Ishikawa (cell line): ENCODE data around the gene ARMC9.

ENCODE experiments used
- CEBPB ChIP-seq: IDR thresholded peaks from 2 replicates; pipeline ENCODE4 v1.6.1; 2012
- CREB1 ChIP-seq: IDR thresholded peaks from 2 replicates; pipeline ENCODE4 v1.6.1; 2012; ENCODE audit warnings: low read depth
- EGR1 ChIP-seq: IDR thresholded peaks from 2 replicates; pipeline ENCODE4 v1.6.1; 2012
- EP300 ChIP-seq: IDR thresholded peaks from 2 replicates; pipeline ENCODE4 v1.6.1; 2012; ENCODE audit warnings: borderline replicate concordance
- FOXM1 ChIP-seq: IDR thresholded peaks from 2 replicates; pipeline ENCODE4 v1.6.1; 2012; ENCODE audit warnings: low read depth, borderline replicate concordance
- MAX ChIP-seq: IDR thresholded peaks from 2 replicates; pipeline ENCODE4 v1.6.1; 2012
- NFIC ChIP-seq: IDR thresholded peaks from 2 replicates; pipeline ENCODE4 v1.6.1; 2012
- RAD21 ChIP-seq: IDR thresholded peaks from 2 replicates; pipeline ENCODE4 v1.6.1; 2012; ENCODE audit warnings: low read depth
- REST ChIP-seq: IDR thresholded peaks from 2 replicates; pipeline ENCODE4 v1.6.1; 2012; ENCODE audit warnings: low read depth, mild to moderate bottlenecking
- TAF1 ChIP-seq: IDR thresholded peaks from 2 replicates; pipeline ENCODE4 v1.6.1; 2012; ENCODE audit warnings: low read depth, mild to moderate bottlenecking
- TCF12 ChIP-seq: IDR thresholded peaks from 2 replicates; pipeline ENCODE4 v1.6.1; 2012; ENCODE audit warnings: low read depth
- TEAD4 ChIP-seq: IDR thresholded peaks from 2 replicates; pipeline ENCODE4 v1.6.1; 2012
- USF1 ChIP-seq: IDR thresholded peaks from 2 replicates; pipeline ENCODE4 v1.6.1; 2012
- YY1 ChIP-seq: IDR thresholded peaks from 2 replicates; pipeline ENCODE4 v1.6.1; 2012; ENCODE audit warnings: low read depth
- ZBTB7A ChIP-seq: IDR thresholded peaks from 2 replicates; pipeline ENCODE4 v1.6.1; 2012; ENCODE audit warnings: low read depth

ARMC9 gene

DNA sequence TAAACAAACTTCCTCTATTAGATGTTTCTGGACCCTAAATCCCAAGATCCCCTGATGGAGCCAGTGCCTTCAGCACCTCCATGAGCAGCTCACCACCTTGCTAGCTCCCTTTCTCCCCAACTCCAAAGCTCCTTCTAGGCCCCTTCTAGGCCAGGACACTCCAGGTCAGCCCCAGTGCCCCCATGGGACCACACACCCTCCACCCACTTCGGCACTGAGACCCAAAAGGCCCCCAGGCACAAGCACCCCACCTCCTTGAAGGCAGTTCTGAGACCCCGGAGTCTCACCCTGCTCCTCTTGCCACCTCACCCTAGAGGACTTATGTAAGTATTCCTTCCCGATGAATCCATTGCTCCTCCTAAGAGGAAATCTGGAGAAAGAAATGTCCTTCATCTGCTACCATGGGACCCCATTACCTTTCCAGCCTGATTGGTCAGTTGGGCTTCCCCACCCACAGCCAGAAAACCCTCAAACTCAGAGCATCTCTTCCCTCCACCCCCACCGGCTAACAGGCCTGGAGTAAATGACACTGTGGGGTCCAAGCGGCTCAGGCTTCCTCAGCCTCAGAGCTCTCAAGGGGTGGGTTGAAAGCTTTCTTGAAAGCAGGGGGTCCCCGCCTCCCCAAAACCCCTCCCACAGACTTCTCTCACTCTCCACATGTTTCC is 9.8 kb upstream of the ARMC9 start:
- TF ChIP-seq RAD21 (no peak), FOXM1 (no peak), REST (no peak), EGR1 (no peak), CEBPB (no peak), ZBTB7A (no peak), EP300 (no peak), CREB1 (no peak), NFIC (no peak), TCF12 (no peak), TEAD4 (no peak), USF1 (no peak), MAX (no peak), YY1 (no peak), TAF1 (no peak)

GRCh38 chr2:231189171-231189530 is 9.3 kb upstream of the ARMC9 start:
- TF ChIP-seq EGR1 (no peak), RAD21 (no peak), FOXM1 (no peak), CREB1 (no peak), MAX (no peak), TAF1 (no peak), NFIC (no peak), USF1 (no peak), TEAD4 (no peak), CEBPB (no peak), TCF12 (no peak), EP300 (no peak)

GRCh38 chr2:231189571-231190495 is 8.6 kb upstream of the ARMC9 start:
- TF ChIP-seq FOXM1 (no peak), TEAD4 (no peak), CEBPB (no peak), EGR1 (no peak), ZBTB7A (no peak), EP300 (no peak), MAX (no peak), YY1 (no peak), NFIC (no peak), TAF1 (no peak), USF1 (no peak), RAD21 (no peak)

- no peak for TF ChIP-seq MAX
- TF ChIP-seq CEBPB, result no peak
- no peak for TF ChIP-seq TAF1
- TF ChIP-seq FOXM1, result no peak
- no peak for TF ChIP-seq CREB1
- TF ChIP-seq ZBTB7A, result no peak
- no peak for TF ChIP-seq EP300
These were observed 7.8 kb upstream of the ARMC9 start for GRCh38 chr2:231190531-231191197.

GRCh38 chr2:231191896-231192872 is 6.2 kb upstream of the ARMC9 start:
- TF ChIP-seq RAD21 (peak; percentile 39), MAX (no peak)
